H9 (cell line): Measurements from ENCODE around the gene CLSTN3. TPM values are rescaled to one million over a fixed set of nuclear protein-coding genes. Genes with fewer than 3 reads are reported as not detected.

Experiments
- DNase-seq: peaks from one replicate; pipeline ENCODE4 v3.0.0-alpha.2; 2017
- H2AFZ ChIP-seq: one replicate; pipeline ENCODE4 v1.6.1; 2013; ENCODE audit warnings: mild to moderate bottlenecking, low read length, control low read depth, moderate library complexity
- H2AK5ac ChIP-seq: 2 replicates; pipeline ENCODE4 v1.6.1; 2013; ENCODE audit warnings: low read length, control low read depth, mixed read lengths; ENCODE audit not compliant: insufficient read length
- H2BK120ac ChIP-seq: one replicate; pipeline ENCODE4 v1.6.1; 2013; ENCODE audit warnings: low read depth, mild to moderate bottlenecking, low read length, control low read depth, inconsistent platforms; ENCODE audit not compliant: poor library complexity, severe bottlenecking
- H2BK12ac ChIP-seq: 2 replicates; pipeline ENCODE4 v1.6.1; 2013; ENCODE audit warnings: low read length, control low read depth, mixed read lengths, low read depth; ENCODE audit not compliant: insufficient read length
- H2BK15ac ChIP-seq: 2 replicates; pipeline ENCODE4 v1.6.1; 2013; ENCODE audit warnings: low read depth, low read length, control low read depth
- H2BK20ac ChIP-seq: one replicate; pipeline ENCODE4 v1.6.1; 2013; ENCODE audit warnings: low read depth, mild to moderate bottlenecking, low read length, control low read depth, inconsistent platforms; ENCODE audit not compliant: poor library complexity, severe bottlenecking
- H2BK5ac ChIP-seq: 2 replicates; pipeline ENCODE4 v1.6.1; 2013; ENCODE audit warnings: low read length, control low read depth, mixed read lengths; ENCODE audit not compliant: insufficient read length
- H3K14ac ChIP-seq: 2 replicates; pipeline ENCODE4 v1.6.1; 2013; ENCODE audit warnings: low read length, control low read depth; ENCODE audit not compliant: insufficient read depth
- H3K18ac ChIP-seq: 2 replicates; pipeline ENCODE4 v1.6.1; 2013; ENCODE audit warnings: low read depth, mild to moderate bottlenecking, mixed read lengths, low read length, control low read depth; ENCODE audit not compliant: insufficient read length
- H3K23ac ChIP-seq: 2 replicates; pipeline ENCODE4 v1.6.1; 2013; ENCODE audit warnings: low read length, control low read depth, mixed read lengths, low read depth; ENCODE audit not compliant: insufficient read length
- H3K23me2 ChIP-seq: 2 replicates; pipeline ENCODE4 v1.6.1; 2013; ENCODE audit warnings: low read depth, mild to moderate bottlenecking, mixed read lengths, low read length, control low read depth; ENCODE audit not compliant: insufficient read length, poor library complexity, severe bottlenecking
- H3K27ac ChIP-seq: 2 replicates; pipeline ENCODE4 v1.5.1; 2013; ENCODE audit warnings: low read length, control low read depth, mixed read lengths, low read depth; ENCODE audit not compliant: insufficient read length
- H3K27me3 ChIP-seq: 2 replicates; pipeline ENCODE4 v1.6.1; 2013; ENCODE audit warnings: low read length, control low read depth, inconsistent platforms; ENCODE audit not compliant: insufficient read depth
- H3K4ac ChIP-seq: 2 replicates; pipeline ENCODE4 v1.6.1; 2013; ENCODE audit warnings: low read depth, mild to moderate bottlenecking, control low read depth, inconsistent platforms, low read length, moderate library complexity
- H3K4me1 ChIP-seq: 2 replicates; pipeline ENCODE4 v1.6.1; 2013; ENCODE audit warnings: low read length, control low read depth, inconsistent platforms; ENCODE audit not compliant: insufficient read depth
- H3K4me2 ChIP-seq: 2 replicates; pipeline ENCODE4 v1.6.1; 2013; ENCODE audit warnings: low read length, control low read depth, mixed read lengths; ENCODE audit not compliant: insufficient read length, insufficient read depth
- H3K56ac ChIP-seq: 2 replicates; pipeline ENCODE4 v1.6.1; 2013; ENCODE audit warnings: low read depth, mild to moderate bottlenecking, mixed read lengths, low read length, control low read depth; ENCODE audit not compliant: insufficient read length
- H3K79me1 ChIP-seq: 2 replicates; pipeline ENCODE4 v1.6.1; 2013; ENCODE audit warnings: low read depth, mild to moderate bottlenecking, moderate library complexity, low read length, control low read depth, inconsistent platforms; ENCODE audit not compliant: insufficient read depth, poor library complexity, severe bottlenecking
- H3K79me2 ChIP-seq: 2 replicates; pipeline ENCODE4 v1.6.1; 2013; ENCODE audit warnings: low read length, control low read depth, inconsistent platforms; ENCODE audit not compliant: insufficient read depth
- H3K9ac ChIP-seq: 2 replicates; pipeline ENCODE4 v1.6.1; 2013; ENCODE audit warnings: low read length, control low read depth, mixed read lengths; ENCODE audit not compliant: insufficient read length; ENCODE audit errors: extremely low read depth
- H3K9me3 ChIP-seq: one replicate; pipeline ENCODE4 v1.6.1; 2013; ENCODE audit warnings: low read depth, low read length, inconsistent platforms; ENCODE audit not compliant: control insufficient read depth
- H3T11ph ChIP-seq: one replicate; pipeline ENCODE4 v1.6.1; 2013; ENCODE audit warnings: mild to moderate bottlenecking, low read length, control low read depth, inconsistent platforms
- H4K20me1 ChIP-seq: one replicate; pipeline ENCODE4 v1.6.1; 2013; ENCODE audit not compliant: control insufficient read depth, insufficient read length, insufficient read depth
- H4K5ac ChIP-seq: 2 replicates; pipeline ENCODE4 v1.6.1; 2013; ENCODE audit warnings: low read depth, mild to moderate bottlenecking, mixed read lengths, low read length, control low read depth; ENCODE audit not compliant: insufficient read length
- H4K8ac ChIP-seq: replicated peaks from 2 replicates; pipeline ENCODE4 v1.6.1; 2013; ENCODE audit warnings: low read length, control low read depth, mixed read lengths, low read depth; ENCODE audit not compliant: insufficient read length
- H4K91ac ChIP-seq: 2 replicates; pipeline ENCODE4 v1.6.1; 2013; ENCODE audit warnings: low read depth, mild to moderate bottlenecking, moderate library complexity, mixed read lengths, low read length, control low read depth; ENCODE audit not compliant: insufficient read length
- H3K27ac Mint-ChIP-seq, 3 experiments: 2 replicates in 2 of 3; 3 replicates in 1 of 3; pipeline ENCODE4 v1.8.0; 2020 to 2021; ENCODE audit warnings: mixed read lengths in 3 of 3, mild to moderate bottlenecking in 1 of 3, moderate library complexity in 1 of 3
- H3K27me3 Mint-ChIP-seq: 2 replicates; pipeline ENCODE4 v1.8.0; 2021; ENCODE audit warnings: low read depth, mild to moderate bottlenecking, moderate library complexity, mixed read lengths
- H3K36me3 Mint-ChIP-seq, 3 experiments: 2 replicates in 2 of 3; 3 replicates in 1 of 3; pipeline ENCODE4 v1.8.0; 2020 to 2021; ENCODE audit warnings: low read depth in 3 of 3, mixed read lengths in 3 of 3; ENCODE audit not compliant: insufficient read depth in 1 of 3
- H3K4me1 Mint-ChIP-seq, 2 experiments: 2 replicates each; pipeline ENCODE4 v1.8.0; 2020; ENCODE audit warnings: mixed read lengths in 2 of 2
- H3K4me3 Mint-ChIP-seq, 2 experiments: 2 replicates in 1 of 2; 3 replicates in 1 of 2; pipeline ENCODE4 v1.8.0; 2020 to 2021; ENCODE audit warnings: mild to moderate bottlenecking in 2 of 2, mixed read lengths in 2 of 2, moderate library complexity in 1 of 2
- H3K9me3 Mint-ChIP-seq, 2 experiments: 2 replicates in 1 of 2; 3 replicates in 1 of 2; pipeline ENCODE4 v1.8.0; 2020; ENCODE audit warnings: mild to moderate bottlenecking in 2 of 2, mixed read lengths in 2 of 2, moderate library complexity in 1 of 2
- WGBS: extraction: QIAGEN DNeasy Blood & Tissue Kit; methylation state at CpG from one replicate; pipeline ENCODE4 v1.1.7; 2013; ENCODE audit warnings: missing lambda C conversion rate, low lambda C conversion rate, mixed read lengths; ENCODE audit not compliant: insufficient read length; ENCODE audit errors: extremely low coverage; 5-methylcytosine and 5-hydroxymethylcytosine counted together
- total RNA-seq: library from RNA; stranded (reverse); gene quantifications from 2 replicates; pipeline ENCODE4 v1.2.1, GENCODE V29; 2021
- TF ChIP-seq, protein P1 (sequence below): fragments of 200-600 bp; sonication (generic); conservative IDR thresholded peaks from 3 replicates; pipeline ENCODE4 v1.8.0; 2021; ENCODE audit warnings: antibody characterized with exemption, mild to moderate bottlenecking

CLSTN3 gene
- total RNA-seq, 1 experiment from 2014 or later = 26.2 TPM

DNA sequence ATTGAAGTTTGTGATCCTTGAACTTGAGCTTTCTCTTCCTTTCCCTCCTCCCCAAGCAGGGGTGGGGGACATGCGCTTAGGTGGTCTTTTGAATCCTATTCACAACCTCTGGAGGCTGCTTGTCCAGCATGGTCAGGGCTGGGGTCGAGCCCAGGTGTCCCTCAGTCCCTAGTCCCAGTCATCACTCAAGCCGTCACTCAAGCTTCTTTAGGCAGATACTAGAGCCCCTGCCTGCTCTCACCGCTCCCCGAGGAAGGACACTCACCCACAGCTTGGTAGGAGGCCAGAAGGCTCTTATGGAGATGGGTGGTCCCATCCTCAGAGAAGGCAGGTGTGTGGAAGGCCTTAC, 20.6 kb upstream of the CLSTN3 start:
- no peaks in the 10 kb centered on the region for H4K20me1 ChIP-seq
- H2BK15ac ChIP-seq = no peak overlapping the region
- H3K79me2 ChIP-seq = no peaks in the 10 kb centered on the region
- no peak overlapping the region for H2BK5ac ChIP-seq
- H3K27me3 Mint-ChIP-seq = peaks cover 7% of the 10 kb centered on the region
- H4K91ac ChIP-seq = no peak overlapping the region
- no peak overlapping the region for H2BK20ac ChIP-seq
- no peaks in the 10 kb centered on the region for H3K27me3 ChIP-seq
- peaks cover 11% of the 10 kb centered on the region for H3K23me2 ChIP-seq
- no peak overlapping the region for H3K14ac ChIP-seq
- H3K4ac ChIP-seq = no peak overlapping the region
- no peaks in the 10 kb centered on the region for H3K4me1 ChIP-seq
- DNase-seq = no peak
- H3K18ac ChIP-seq = no peak overlapping the region
- no peaks in the 10 kb centered on the region for H3K9me3 ChIP-seq
- H2BK12ac ChIP-seq = no peak overlapping the region
- H4K8ac ChIP-seq = no peak overlapping the region
- H4K5ac ChIP-seq = no peak overlapping the region
- H3K79me1 ChIP-seq = no peaks in the 10 kb centered on the region
- no CpG with 5 or more reads among the region's 5 CpGs for WGBS
- peaks cover 11 to 15% of the 10 kb centered on the region in 2 experiments for H3K4me1 Mint-ChIP-seq
- H3K9ac ChIP-seq = no peak overlapping the region
- no peak overlapping the region for H3K23ac ChIP-seq
- no peak overlapping the region for H3K27ac Mint-ChIP-seq
- H3K4me3 Mint-ChIP-seq = peak overlapping the region; percentile 84 to 88; a peak in 4 of 5 replicates
- no peak overlapping the region for H3K27ac ChIP-seq
- no peak overlapping the region for H3T11ph ChIP-seq
- peaks cover 13 to 22% (median 20%) of the 10 kb centered on the region in 3 experiments for H3K36me3 Mint-ChIP-seq
- no peak overlapping the region for H2AFZ ChIP-seq
- H3K9me3 Mint-ChIP-seq = peaks cover 6 to 12% of the 10 kb centered on the region in 2 experiments
- H2BK120ac ChIP-seq = no peak overlapping the region
- H3K56ac ChIP-seq = no peak overlapping the region
- no peak overlapping the region for H2AK5ac ChIP-seq
- H3K4me2 ChIP-seq = peak overlapping the region; percentile 79
- TF ChIP-seq, protein P1, sequence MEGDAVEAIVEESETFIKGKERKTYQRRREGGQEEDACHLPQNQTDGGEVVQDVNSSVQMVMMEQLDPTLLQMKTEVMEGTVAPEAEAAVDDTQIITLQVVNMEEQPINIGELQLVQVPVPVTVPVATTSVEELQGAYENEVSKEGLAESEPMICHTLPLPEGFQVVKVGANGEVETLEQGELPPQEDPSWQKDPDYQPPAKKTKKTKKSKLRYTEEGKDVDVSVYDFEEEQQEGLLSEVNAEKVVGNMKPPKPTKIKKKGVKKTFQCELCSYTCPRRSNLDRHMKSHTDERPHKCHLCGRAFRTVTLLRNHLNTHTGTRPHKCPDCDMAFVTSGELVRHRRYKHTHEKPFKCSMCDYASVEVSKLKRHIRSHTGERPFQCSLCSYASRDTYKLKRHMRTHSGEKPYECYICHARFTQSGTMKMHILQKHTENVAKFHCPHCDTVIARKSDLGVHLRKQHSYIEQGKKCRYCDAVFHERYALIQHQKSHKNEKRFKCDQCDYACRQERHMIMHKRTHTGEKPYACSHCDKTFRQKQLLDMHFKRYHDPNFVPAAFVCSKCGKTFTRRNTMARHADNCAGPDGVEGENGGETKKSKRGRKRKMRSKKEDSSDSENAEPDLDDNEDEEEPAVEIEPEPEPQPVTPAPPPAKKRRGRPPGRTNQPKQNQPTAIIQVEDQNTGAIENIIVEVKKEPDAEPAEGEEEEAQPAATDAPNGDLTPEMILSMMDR = no peak
